Measurements from ENCODE around the gene CNTNAP2. TPM values are rescaled to one million over a fixed set of nuclear protein-coding genes. Genes with fewer than 3 reads are reported as not detected.

The CNTNAP2 gene
- total and polyA plus RNA-seq, 2 donors = 5.1 to 10.3 TPM

- Histone ChIP-seq H3K9me3 (ENCODE audit: control insufficient read depth in 2 of 2, insufficient read depth in 1 of 2, low read length in 1 of 2) (no peaks in the 10 kb centered on the region), H3K27ac (ENCODE audit: low read depth in 1 of 2, low read length in 1 of 2) (no peak overlapping the region), H3K4me1 (ENCODE audit: control insufficient read depth in 2 of 2, insufficient read depth in 2 of 2, low read length in 2 of 2) (no peaks in the 10 kb centered on the region), H3K27me3 (ENCODE audit: control insufficient read depth in 2 of 2, insufficient read depth in 1 of 2, low read length in 1 of 2) (no peaks in the 10 kb centered on the region), H3K36me3 (ENCODE audit: control insufficient read depth in 2 of 2, insufficient read depth in 2 of 2, low read length in 1 of 2) (no peaks in the 10 kb centered on the region), H3K4me3 (ENCODE audit: low read length in 2 of 2) (no peak overlapping the region)
- no peak for DNase-seq (ENCODE audit: low read depth in 6 of 9, low spot score in 9 of 9)
- WGBS = 81% methylated on average over 11 of the region's 11 CpGs
Observed at GRCh38 chr7:148276314-148277041, 2159.9 kb downstream of the CNTNAP2 start.

GRCh38 chr7:148277042-148277660 lies 2160.6 kb downstream of the CNTNAP2 start:
- 86% methylated on average over 11 of the region's 11 CpGs for WGBS
- Histone ChIP-seq H3K36me3 (ENCODE audit: control insufficient read depth in 2 of 2, insufficient read depth in 2 of 2, low read length in 1 of 2) (no peaks in the 10 kb centered on the region), H3K27me3 (ENCODE audit: control insufficient read depth in 2 of 2, insufficient read depth in 1 of 2, low read length in 1 of 2) (no peaks in the 10 kb centered on the region), H3K4me1 (ENCODE audit: control insufficient read depth in 2 of 2, insufficient read depth in 2 of 2, low read length in 2 of 2) (no peaks in the 10 kb centered on the region), H3K9me3 (ENCODE audit: control insufficient read depth in 2 of 2, insufficient read depth in 1 of 2, low read length in 1 of 2) (no peaks in the 10 kb centered on the region), H3K4me3 (ENCODE audit: low read length in 2 of 2) (no peak overlapping the region), H3K27ac (ENCODE audit: low read depth in 1 of 2, low read length in 1 of 2) (no peak overlapping the region)
- DNase-seq (ENCODE audit: low read depth in 6 of 9, low spot score in 9 of 9) = no peak

GRCh38 chr7:148286150-148286549 lies 2169.5 kb downstream of the CNTNAP2 start:
- H3K27ac ChIP-seq (ENCODE audit: low read depth in 1 of 2, low read length in 1 of 2) = no peak overlapping the region
- H3K4me1 ChIP-seq (ENCODE audit: control insufficient read depth in 2 of 2, insufficient read depth in 2 of 2, low read length in 2 of 2) = no peaks in the 10 kb centered on the region
- H3K27me3 ChIP-seq (ENCODE audit: control insufficient read depth in 2 of 2, insufficient read depth in 1 of 2, low read length in 1 of 2) = no peaks in the 10 kb centered on the region
- no peak overlapping the region for H3K4me3 ChIP-seq (ENCODE audit: low read length in 2 of 2)
- 30% methylated on average over 2 of the region's 2 CpGs for WGBS
- H3K36me3 ChIP-seq (ENCODE audit: control insufficient read depth in 2 of 2, insufficient read depth in 2 of 2, low read length in 1 of 2) = no peaks in the 10 kb centered on the region
- DNase-seq (ENCODE audit: low read depth in 6 of 9, low spot score in 9 of 9) = no peak
- no peaks in the 10 kb centered on the region for H3K9me3 ChIP-seq (ENCODE audit: control insufficient read depth in 2 of 2, insufficient read depth in 1 of 2, low read length in 1 of 2)

- DNase-seq (ENCODE audit: low read depth in 6 of 9, low spot score in 9 of 9) = no peak
- 100% methylated on average over 1 of the region's 2 CpGs for WGBS
- Histone ChIP-seq H3K4me1 (ENCODE audit: control insufficient read depth in 2 of 2, insufficient read depth in 2 of 2, low read length in 2 of 2) (no peaks in the 10 kb centered on the region), H3K27me3 (ENCODE audit: control insufficient read depth in 2 of 2, insufficient read depth in 1 of 2, low read length in 1 of 2) (no peaks in the 10 kb centered on the region), H3K9me3 (ENCODE audit: control insufficient read depth in 2 of 2, insufficient read depth in 1 of 2, low read length in 1 of 2) (no peaks in the 10 kb centered on the region), H3K36me3 (ENCODE audit: control insufficient read depth in 2 of 2, insufficient read depth in 2 of 2, low read length in 1 of 2) (no peaks in the 10 kb centered on the region), H3K27ac (ENCODE audit: low read depth in 1 of 2, low read length in 1 of 2) (no peak overlapping the region), H3K4me3 (ENCODE audit: low read length in 2 of 2) (no peak overlapping the region)
Observed at GRCh38 chr7:148287538-148287937, 2170.9 kb downstream of the CNTNAP2 start.

- WGBS = 100% methylated on average over 1 of the region's 1 CpG
- H3K36me3 ChIP-seq (ENCODE audit: control insufficient read depth in 2 of 2, insufficient read depth in 2 of 2, low read length in 1 of 2) = no peaks in the 10 kb centered on the region
- no peaks in the 10 kb centered on the region for H3K9me3 ChIP-seq (ENCODE audit: control insufficient read depth in 2 of 2, insufficient read depth in 1 of 2, low read length in 1 of 2)
Observed at GRCh38 chr7:148288592-148289151, 2172.1 kb downstream of the CNTNAP2 start.

GRCh38 chr7:148289630-148290029 lies 2173.0 kb downstream of the CNTNAP2 start:
- 86% methylated on average over 1 of the region's 1 CpG for WGBS
- DNase-seq (ENCODE audit: low read depth in 6 of 9, low spot score in 9 of 9) = no peak
- Histone ChIP-seq H3K27ac (ENCODE audit: low read depth in 1 of 2, low read length in 1 of 2) (no peak overlapping the region), H3K27me3 (ENCODE audit: control insufficient read depth in 2 of 2, insufficient read depth in 1 of 2, low read length in 1 of 2) (no peaks in the 10 kb centered on the region), H3K4me1 (ENCODE audit: control insufficient read depth in 2 of 2, insufficient read depth in 2 of 2, low read length in 2 of 2) (no peaks in the 10 kb centered on the region), H3K36me3 (ENCODE audit: control insufficient read depth in 2 of 2, insufficient read depth in 2 of 2, low read length in 1 of 2) (no peaks in the 10 kb centered on the region), H3K9me3 (ENCODE audit: control insufficient read depth in 2 of 2, insufficient read depth in 1 of 2, low read length in 1 of 2) (no peaks in the 10 kb centered on the region), H3K4me3 (ENCODE audit: low read length in 2 of 2) (no peak overlapping the region)

More at GRCh38 chr7:148288592-148289151, 2172.1 kb downstream of the CNTNAP2 start:
- Histone ChIP-seq H3K27ac (ENCODE audit: low read depth in 1 of 2, low read length in 1 of 2) (no peak overlapping the region), H3K27me3 (ENCODE audit: control insufficient read depth in 2 of 2, insufficient read depth in 1 of 2, low read length in 1 of 2) (no peaks in the 10 kb centered on the region), H3K4me1 (ENCODE audit: control insufficient read depth in 2 of 2, insufficient read depth in 2 of 2, low read length in 2 of 2) (no peaks in the 10 kb centered on the region), H3K4me3 (ENCODE audit: low read length in 2 of 2) (no peak overlapping the region)
- DNase-seq (ENCODE audit: low read depth in 6 of 9, low spot score in 9 of 9) = no peak

- 95% methylated on average over 3 of the region's 3 CpGs for WGBS
- H3K9me3 ChIP-seq (ENCODE audit: control insufficient read depth in 2 of 2, insufficient read depth in 1 of 2, low read length in 1 of 2) = no peaks in the 10 kb centered on the region
- no peaks in the 10 kb centered on the region for H3K36me3 ChIP-seq (ENCODE audit: control insufficient read depth in 2 of 2, insufficient read depth in 2 of 2, low read length in 1 of 2)
- no peak overlapping the region for H3K27ac ChIP-seq (ENCODE audit: low read depth in 1 of 2, low read length in 1 of 2)
- no peaks in the 10 kb centered on the region for H3K27me3 ChIP-seq (ENCODE audit: control insufficient read depth in 2 of 2, insufficient read depth in 1 of 2, low read length in 1 of 2)
- H3K4me1 ChIP-seq (ENCODE audit: control insufficient read depth in 2 of 2, insufficient read depth in 2 of 2, low read length in 2 of 2) = no peaks in the 10 kb centered on the region
- no peak overlapping the region for H3K4me3 ChIP-seq (ENCODE audit: low read length in 2 of 2)
- DNase-seq (ENCODE audit: low read depth in 6 of 9, low spot score in 9 of 9) = no peak
Observed at GRCh38 chr7:148290538-148290937, 2173.9 kb downstream of the CNTNAP2 start.

GRCh38 chr7:148291799-148292198 lies 2175.2 kb downstream of the CNTNAP2 start:
- Histone ChIP-seq H3K9me3 (ENCODE audit: control insufficient read depth in 2 of 2, insufficient read depth in 1 of 2, low read length in 1 of 2) (no peaks in the 10 kb centered on the region), H3K27ac (ENCODE audit: low read depth in 1 of 2, low read length in 1 of 2) (no peak overlapping the region), H3K36me3 (ENCODE audit: control insufficient read depth in 2 of 2, insufficient read depth in 2 of 2, low read length in 1 of 2) (no peaks in the 10 kb centered on the region), H3K27me3 (ENCODE audit: control insufficient read depth in 2 of 2, insufficient read depth in 1 of 2, low read length in 1 of 2) (no peaks in the 10 kb centered on the region), H3K4me3 (ENCODE audit: low read length in 2 of 2) (no peak overlapping the region), H3K4me1 (ENCODE audit: control insufficient read depth in 2 of 2, insufficient read depth in 2 of 2, low read length in 2 of 2) (no peaks in the 10 kb centered on the region)
- WGBS = 97% methylated on average over 1 of the region's 1 CpG
- no peak for DNase-seq (ENCODE audit: low read depth in 6 of 9, low spot score in 9 of 9)

GRCh38 chr7:148296994-148297644 lies 2180.5 kb downstream of the CNTNAP2 start:
- no peaks in the 10 kb centered on the region for H3K27me3 ChIP-seq (ENCODE audit: control insufficient read depth in 2 of 2, insufficient read depth in 1 of 2, low read length in 1 of 2)
- no peaks in the 10 kb centered on the region for H3K9me3 ChIP-seq (ENCODE audit: control insufficient read depth in 2 of 2, insufficient read depth in 1 of 2, low read length in 1 of 2)
- WGBS = 94% methylated on average over 2 of the region's 2 CpGs
- no peak for DNase-seq (ENCODE audit: low read depth in 6 of 9, low spot score in 9 of 9)
- H3K27ac ChIP-seq (ENCODE audit: low read depth in 1 of 2, low read length in 1 of 2) = no peak overlapping the region
- no peaks in the 10 kb centered on the region for H3K36me3 ChIP-seq (ENCODE audit: control insufficient read depth in 2 of 2, insufficient read depth in 2 of 2, low read length in 1 of 2)
- no peak overlapping the region for H3K4me3 ChIP-seq (ENCODE audit: low read length in 2 of 2)
- H3K4me1 ChIP-seq (ENCODE audit: control insufficient read depth in 2 of 2, insufficient read depth in 2 of 2, low read length in 2 of 2) = no peaks in the 10 kb centered on the region
